Liver (tissue), 3 donors: ENCODE data around the gene NECTIN1.

Experiments used
- EGR1 ChIP-seq, 2 donors: IDR thresholded peaks; 2 replicates each; pipeline ENCODE4 v1.6.1; 2016 to 2018; ENCODE audit warnings: antibody characterized with exemption in 2 of 2, low read depth in 2 of 2
- FOXA1 ChIP-seq: IDR thresholded peaks from 2 replicates; pipeline ENCODE4 v1.6.1; 2016; ENCODE audit warnings: antibody characterized with exemption
- GABPA ChIP-seq, 2 donors: IDR thresholded peaks in 1 of 2; conservative IDR thresholded peaks in 1 of 2; 2 replicates each; pipeline ENCODE4 v1.6.1; 2016; ENCODE audit warnings: antibody characterized with exemption in 2 of 2, mild to moderate bottlenecking in 1 of 2, moderate library complexity in 1 of 2
- HNF4G ChIP-seq: IDR thresholded peaks from 2 replicates; pipeline ENCODE4 v1.6.1; 2016; ENCODE audit warnings: antibody characterized with exemption
- JUND ChIP-seq, 2 donors: IDR thresholded peaks; 2 replicates each; pipeline ENCODE4 v1.6.1; 2016; ENCODE audit warnings: antibody characterized with exemption in 2 of 2
- RAD21 ChIP-seq, 2 donors: IDR thresholded peaks; 2 replicates each; pipeline ENCODE4 v1.6.1; 2016; ENCODE audit warnings: antibody characterized with exemption in 2 of 2, mild to moderate bottlenecking in 2 of 2
- SP1 ChIP-seq: IDR thresholded peaks from 2 replicates; pipeline ENCODE4 v1.6.1; 2018; ENCODE audit warnings: antibody characterized with exemption, mild to moderate bottlenecking
- YY1 ChIP-seq: IDR thresholded peaks from 2 replicates; pipeline ENCODE4 v1.6.1; 2016; ENCODE audit warnings: antibody characterized with exemption, mild to moderate bottlenecking
- TF ChIP-seq, protein P1 (sequence below): IDR thresholded peaks from 2 replicates; pipeline ENCODE4 v1.6.1; 2016; ENCODE audit warnings: antibody characterized with exemption, mild to moderate bottlenecking
- TF ChIP-seq, protein P2 (sequence below): fragments of 150-350 bp; IDR thresholded peaks from 2 replicates; pipeline ENCODE4 v1.5.1; 2017; ENCODE audit warnings: improper control_type of control experiment, low read depth, low read length; ENCODE audit not compliant: missing input control
- TF ChIP-seq, protein P3 (sequence below): IDR thresholded peaks from 2 replicates; pipeline ENCODE4 v1.6.1; 2016; ENCODE audit warnings: antibody characterized with exemption
- TF ChIP-seq, protein P4 (sequence below): IDR thresholded peaks from 2 replicates; pipeline ENCODE4 v1.6.1; 2016; ENCODE audit warnings: antibody characterized with exemption
- TF ChIP-seq, protein P5 (sequence below): IDR thresholded peaks from 2 replicates; pipeline ENCODE4 v1.6.1; 2016; ENCODE audit warnings: antibody characterized with exemption
- donor health status: healthy.
- donor health status: healthy.

DNA sequence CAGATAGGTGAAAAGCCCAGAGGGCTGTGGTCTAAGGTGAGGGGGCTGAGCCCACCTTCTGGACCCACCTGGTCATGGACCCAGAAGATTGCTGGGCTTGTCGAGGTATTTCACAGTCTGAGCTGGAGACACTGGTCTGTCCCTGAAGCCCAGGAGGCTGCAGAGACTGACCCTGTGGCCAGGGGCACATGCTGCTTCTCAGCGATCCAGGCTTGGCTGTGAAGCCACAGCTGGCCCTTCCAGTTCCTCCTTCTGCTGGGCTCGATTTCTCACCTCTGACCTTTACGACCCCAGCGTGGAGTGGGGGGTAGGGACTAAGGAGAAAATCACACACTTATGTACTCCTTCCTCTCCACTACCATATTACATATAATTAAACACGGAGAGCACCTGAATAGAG is 88.5 kb downstream of the NECTIN1 start:
- TF ChIP-seq, protein P1, sequence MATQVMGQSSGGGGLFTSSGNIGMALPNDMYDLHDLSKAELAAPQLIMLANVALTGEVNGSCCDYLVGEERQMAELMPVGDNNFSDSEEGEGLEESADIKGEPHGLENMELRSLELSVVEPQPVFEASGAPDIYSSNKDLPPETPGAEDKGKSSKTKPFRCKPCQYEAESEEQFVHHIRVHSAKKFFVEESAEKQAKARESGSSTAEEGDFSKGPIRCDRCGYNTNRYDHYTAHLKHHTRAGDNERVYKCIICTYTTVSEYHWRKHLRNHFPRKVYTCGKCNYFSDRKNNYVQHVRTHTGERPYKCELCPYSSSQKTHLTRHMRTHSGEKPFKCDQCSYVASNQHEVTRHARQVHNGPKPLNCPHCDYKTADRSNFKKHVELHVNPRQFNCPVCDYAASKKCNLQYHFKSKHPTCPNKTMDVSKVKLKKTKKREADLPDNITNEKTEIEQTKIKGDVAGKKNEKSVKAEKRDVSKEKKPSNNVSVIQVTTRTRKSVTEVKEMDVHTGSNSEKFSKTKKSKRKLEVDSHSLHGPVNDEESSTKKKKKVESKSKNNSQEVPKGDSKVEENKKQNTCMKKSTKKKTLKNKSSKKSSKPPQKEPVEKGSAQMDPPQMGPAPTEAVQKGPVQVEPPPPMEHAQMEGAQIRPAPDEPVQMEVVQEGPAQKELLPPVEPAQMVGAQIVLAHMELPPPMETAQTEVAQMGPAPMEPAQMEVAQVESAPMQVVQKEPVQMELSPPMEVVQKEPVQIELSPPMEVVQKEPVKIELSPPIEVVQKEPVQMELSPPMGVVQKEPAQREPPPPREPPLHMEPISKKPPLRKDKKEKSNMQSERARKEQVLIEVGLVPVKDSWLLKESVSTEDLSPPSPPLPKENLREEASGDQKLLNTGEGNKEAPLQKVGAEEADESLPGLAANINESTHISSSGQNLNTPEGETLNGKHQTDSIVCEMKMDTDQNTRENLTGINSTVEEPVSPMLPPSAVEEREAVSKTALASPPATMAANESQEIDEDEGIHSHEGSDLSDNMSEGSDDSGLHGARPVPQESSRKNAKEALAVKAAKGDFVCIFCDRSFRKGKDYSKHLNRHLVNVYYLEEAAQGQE, result no peak
- TF ChIP-seq RAD21 (IDR thresholded peaks at IDR 0.05) (no peak), SP1 (no peak), YY1 (no peak), FOXA1 (no peak), JUND (IDR thresholded peaks at IDR 0.05) (no peak), HNF4G (no peak), GABPA (IDR thresholded peaks at IDR 0.05 in 1 of 2, conservative IDR thresholded peaks at IDR 0.05 in 1 of 2) (no peak), EGR1 (IDR thresholded peaks at IDR 0.05; ENCODE audit: low read depth in 2 of 2) (no peak)
- TF ChIP-seq, protein P2, sequence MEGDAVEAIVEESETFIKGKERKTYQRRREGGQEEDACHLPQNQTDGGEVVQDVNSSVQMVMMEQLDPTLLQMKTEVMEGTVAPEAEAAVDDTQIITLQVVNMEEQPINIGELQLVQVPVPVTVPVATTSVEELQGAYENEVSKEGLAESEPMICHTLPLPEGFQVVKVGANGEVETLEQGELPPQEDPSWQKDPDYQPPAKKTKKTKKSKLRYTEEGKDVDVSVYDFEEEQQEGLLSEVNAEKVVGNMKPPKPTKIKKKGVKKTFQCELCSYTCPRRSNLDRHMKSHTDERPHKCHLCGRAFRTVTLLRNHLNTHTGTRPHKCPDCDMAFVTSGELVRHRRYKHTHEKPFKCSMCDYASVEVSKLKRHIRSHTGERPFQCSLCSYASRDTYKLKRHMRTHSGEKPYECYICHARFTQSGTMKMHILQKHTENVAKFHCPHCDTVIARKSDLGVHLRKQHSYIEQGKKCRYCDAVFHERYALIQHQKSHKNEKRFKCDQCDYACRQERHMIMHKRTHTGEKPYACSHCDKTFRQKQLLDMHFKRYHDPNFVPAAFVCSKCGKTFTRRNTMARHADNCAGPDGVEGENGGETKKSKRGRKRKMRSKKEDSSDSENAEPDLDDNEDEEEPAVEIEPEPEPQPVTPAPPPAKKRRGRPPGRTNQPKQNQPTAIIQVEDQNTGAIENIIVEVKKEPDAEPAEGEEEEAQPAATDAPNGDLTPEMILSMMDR, result no peak
- TF ChIP-seq, protein P3, sequence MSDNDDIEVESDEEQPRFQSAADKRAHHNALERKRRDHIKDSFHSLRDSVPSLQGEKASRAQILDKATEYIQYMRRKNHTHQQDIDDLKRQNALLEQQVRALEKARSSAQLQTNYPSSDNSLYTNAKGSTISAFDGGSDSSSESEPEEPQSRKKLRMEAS, result no peak
- TF ChIP-seq, protein P4, sequence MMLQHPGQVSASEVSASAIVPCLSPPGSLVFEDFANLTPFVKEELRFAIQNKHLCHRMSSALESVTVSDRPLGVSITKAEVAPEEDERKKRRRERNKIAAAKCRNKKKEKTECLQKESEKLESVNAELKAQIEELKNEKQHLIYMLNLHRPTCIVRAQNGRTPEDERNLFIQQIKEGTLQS, result no peak
- TF ChIP-seq, protein P5, sequence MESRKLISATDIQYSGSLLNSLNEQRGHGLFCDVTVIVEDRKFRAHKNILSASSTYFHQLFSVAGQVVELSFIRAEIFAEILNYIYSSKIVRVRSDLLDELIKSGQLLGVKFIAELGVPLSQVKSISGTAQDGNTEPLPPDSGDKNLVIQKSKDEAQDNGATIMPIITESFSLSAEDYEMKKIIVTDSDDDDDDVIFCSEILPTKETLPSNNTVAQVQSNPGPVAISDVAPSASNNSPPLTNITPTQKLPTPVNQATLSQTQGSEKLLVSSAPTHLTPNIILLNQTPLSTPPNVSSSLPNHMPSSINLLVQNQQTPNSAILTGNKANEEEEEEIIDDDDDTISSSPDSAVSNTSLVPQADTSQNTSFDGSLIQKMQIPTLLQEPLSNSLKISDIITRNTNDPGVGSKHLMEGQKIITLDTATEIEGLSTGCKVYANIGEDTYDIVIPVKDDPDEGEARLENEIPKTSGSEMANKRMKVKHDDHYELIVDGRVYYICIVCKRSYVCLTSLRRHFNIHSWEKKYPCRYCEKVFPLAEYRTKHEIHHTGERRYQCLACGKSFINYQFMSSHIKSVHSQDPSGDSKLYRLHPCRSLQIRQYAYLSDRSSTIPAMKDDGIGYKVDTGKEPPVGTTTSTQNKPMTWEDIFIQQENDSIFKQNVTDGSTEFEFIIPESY, result no peak
